ENCODE data around the gene MFF.

DNA sequence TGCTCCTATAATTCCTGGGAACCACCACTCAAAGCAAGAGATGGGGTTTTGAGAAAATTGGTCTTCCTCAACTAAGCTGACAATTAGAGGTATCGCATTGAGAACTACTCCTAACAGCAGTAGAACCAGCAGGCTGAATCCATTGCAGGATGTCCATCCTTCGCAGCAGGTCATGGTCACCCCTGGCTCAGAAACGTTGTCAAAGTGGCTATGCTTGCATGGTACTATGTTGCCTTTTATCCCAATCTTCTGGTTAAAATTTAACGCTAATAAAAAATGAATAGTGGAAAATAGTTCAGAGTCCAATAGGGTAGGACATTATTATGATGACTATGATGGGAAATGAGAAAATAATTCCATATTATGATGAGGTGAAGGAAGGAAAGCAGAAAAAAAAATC is 54.0 kb downstream of the MFF start, which contains the start of gene TM4SF20:
- TF ChIP-seq POLR2AphosphoS5 (IDR thresholded peaks at IDR 0.05) (no peak), POLR2A (IDR thresholded peaks at IDR 0.05) (no peak), EP300 (IDR thresholded peaks at IDR 0.05) (no peak)
- TF ChIP-seq, protein P1, sequence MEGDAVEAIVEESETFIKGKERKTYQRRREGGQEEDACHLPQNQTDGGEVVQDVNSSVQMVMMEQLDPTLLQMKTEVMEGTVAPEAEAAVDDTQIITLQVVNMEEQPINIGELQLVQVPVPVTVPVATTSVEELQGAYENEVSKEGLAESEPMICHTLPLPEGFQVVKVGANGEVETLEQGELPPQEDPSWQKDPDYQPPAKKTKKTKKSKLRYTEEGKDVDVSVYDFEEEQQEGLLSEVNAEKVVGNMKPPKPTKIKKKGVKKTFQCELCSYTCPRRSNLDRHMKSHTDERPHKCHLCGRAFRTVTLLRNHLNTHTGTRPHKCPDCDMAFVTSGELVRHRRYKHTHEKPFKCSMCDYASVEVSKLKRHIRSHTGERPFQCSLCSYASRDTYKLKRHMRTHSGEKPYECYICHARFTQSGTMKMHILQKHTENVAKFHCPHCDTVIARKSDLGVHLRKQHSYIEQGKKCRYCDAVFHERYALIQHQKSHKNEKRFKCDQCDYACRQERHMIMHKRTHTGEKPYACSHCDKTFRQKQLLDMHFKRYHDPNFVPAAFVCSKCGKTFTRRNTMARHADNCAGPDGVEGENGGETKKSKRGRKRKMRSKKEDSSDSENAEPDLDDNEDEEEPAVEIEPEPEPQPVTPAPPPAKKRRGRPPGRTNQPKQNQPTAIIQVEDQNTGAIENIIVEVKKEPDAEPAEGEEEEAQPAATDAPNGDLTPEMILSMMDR (IDR thresholded peaks at IDR 0.05) = no peak

Data from upper lobe of left lung (tissue), 4 donors.